Natural killer cell (primary cell): ENCODE data around the gene XIRP2. TPM values are rescaled to one million over a fixed set of nuclear protein-coding genes. Genes with fewer than 3 reads are reported as not detected.

Experiments
- ATAC-seq, 3 donors: fragments of 150-1000 bp in 2 of 3; fragments of 200-7000 bp in 1 of 3; cut with Tn5 transposase; 1 replicate in 1 of 3; 2 replicates in 2 of 3; pipeline ENCODE4 v1.10.0; 2021; ENCODE audit warnings: mild to moderate bottlenecking in 2 of 3, moderate library complexity in 2 of 3
- DNase-seq, 2 donors: peaks; one replicate each; pipeline versions ENCODE4 v3.0.0 to v3.0.0-alpha.2; 2013 to 2021; ENCODE audit warnings: mixed read lengths in 1 of 2
- H3K27ac ChIP-seq: one replicate; pipeline ENCODE4 v1.5.1; 2013; ENCODE audit warnings: mild to moderate bottlenecking, low read length
- H3K27me3 ChIP-seq: one replicate; pipeline ENCODE4 v1.6.1; 2013; ENCODE audit warnings: low read length; ENCODE audit not compliant: control insufficient read depth, insufficient read depth
- H3K36me3 ChIP-seq: one replicate; pipeline ENCODE4 v1.6.1; 2013; ENCODE audit warnings: low read length; ENCODE audit not compliant: control insufficient read depth, insufficient read depth
- H3K4me1 ChIP-seq: one replicate; pipeline ENCODE4 v1.6.1; 2013; ENCODE audit warnings: low read length; ENCODE audit not compliant: control insufficient read depth, insufficient read depth
- H3K4me3 ChIP-seq: one replicate; pipeline ENCODE4 v1.5.1; 2013; ENCODE audit warnings: low read length
- H3K9me3 ChIP-seq: one replicate; pipeline ENCODE4 v1.6.1; 2013; ENCODE audit warnings: low read length; ENCODE audit not compliant: control insufficient read depth, insufficient read depth
- H3K27ac Mint-ChIP-seq, 2 donors: one replicate each; pipeline ENCODE4 v1.8.0; 2022; ENCODE audit warnings: mild to moderate bottlenecking in 2 of 2, mixed read lengths in 2 of 2, moderate library complexity in 1 of 2
- H3K27me3 Mint-ChIP-seq, 2 donors: one replicate each; pipeline ENCODE4 v1.8.0; 2022; ENCODE audit warnings: low read depth in 2 of 2, mixed read lengths in 2 of 2
- H3K36me3 Mint-ChIP-seq: one replicate; pipeline ENCODE4 v1.8.0; 2022; ENCODE audit warnings: mixed read lengths
- H3K4me1 Mint-ChIP-seq, 2 donors: one replicate each; pipeline ENCODE4 v1.8.0; 2022; ENCODE audit warnings: mixed read lengths in 2 of 2
- H3K4me3 Mint-ChIP-seq: one replicate; pipeline ENCODE4 v1.8.0; 2022; ENCODE audit warnings: mild to moderate bottlenecking, moderate library complexity, mixed read lengths
- H3K9me3 Mint-ChIP-seq, 2 donors: one replicate each; pipeline ENCODE4 v1.8.0; 2022; ENCODE audit warnings: mixed read lengths in 2 of 2
- CTCF ChIP-seq: fragments of 200-600 bp; IDR thresholded peaks from one replicate; pipeline ENCODE4 v1.8.0; 2022; ENCODE audit warnings: antibody characterized with exemption
- WGBS: methylation state at CpG from one replicate; pipeline ENCODE4 v1.1.7; 2013; ENCODE audit warnings: missing lambda C conversion rate; ENCODE audit not compliant: insufficient coverage; 5-methylcytosine and 5-hydroxymethylcytosine counted together
- intact Hi-C: fragments of 100-400 bp; cut with micrococcal nuclease; formaldehyde crosslinking; loops from one replicate; pipeline ENCODE4 v1.14.2; 2022
- total RNA-seq, 4 donors: library from RNA; stranded (reverse); fragments of 120-200 nt in 1 of 4; gene quantifications; one replicate each; pipeline versions ENCODE4 v1.2.3 to v1.2.4, GENCODE V29; 2013 to 2022

XIRP2 gene
- total RNA-seq, 3 donors from 2014 or later (not counting 1 experiment from before 2014, with no cell fraction given), result 0.16 TPM; not detected in 2

- ATAC-seq (no peak), DNase-seq (no peak)
- no peaks in the 10 kb centered on the region for H3K36me3 Mint-ChIP-seq
- Histone ChIP-seq H3K4me3 (no peak overlapping the region), H3K27me3 (no peaks in the 10 kb centered on the region), H3K9me3 (no peaks in the 10 kb centered on the region), H3K27ac (no peak overlapping the region), H3K36me3 (no peaks in the 10 kb centered on the region), H3K4me1 (no peaks in the 10 kb centered on the region)
- no peaks in the 10 kb centered on the region for H3K27me3 Mint-ChIP-seq
- no peak overlapping the region for H3K27ac Mint-ChIP-seq
- H3K4me1 Mint-ChIP-seq, result no peaks in the 10 kb centered on the region
- no peak for TF ChIP-seq CTCF
- intact Hi-C loops, result no loop called here
- no peak overlapping the region for H3K4me3 Mint-ChIP-seq
- WGBS, result 90% methylated on average over 2 of the region's 2 CpGs
- peaks cover 6% of the 10 kb centered on the region in 2 donors for H3K9me3 Mint-ChIP-seq
Measured at GRCh38 chr2:166901336-166901735, 13.1 kb downstream of the XIRP2 start.

GRCh38 chr2:166916987-166917386, 28.7 kb downstream of the XIRP2 start:
- WGBS, result 86% methylated on average over 1 of the region's 4 CpGs
- Mint-ChIP-seq H3K36me3 (peaks cover 6% of the 10 kb centered on the region), H3K4me1 (no peaks in the 10 kb centered on the region), H3K9me3 (peaks cover 2 to 8% of the 10 kb centered on the region in 2 donors), H3K4me3 (no peak overlapping the region), H3K27ac (no peak overlapping the region), H3K27me3 (no peaks in the 10 kb centered on the region)
- Histone ChIP-seq H3K4me3 (no peak overlapping the region), H3K27ac (no peak overlapping the region), H3K36me3 (no peaks in the 10 kb centered on the region), H3K9me3 (peaks cover 5% of the 10 kb centered on the region), H3K27me3 (no peaks in the 10 kb centered on the region), H3K4me1 (no peaks in the 10 kb centered on the region)
- intact Hi-C loops, result no loop called here
- no peak for TF ChIP-seq CTCF
- ATAC-seq (no peak), DNase-seq (no peak)

DNA sequence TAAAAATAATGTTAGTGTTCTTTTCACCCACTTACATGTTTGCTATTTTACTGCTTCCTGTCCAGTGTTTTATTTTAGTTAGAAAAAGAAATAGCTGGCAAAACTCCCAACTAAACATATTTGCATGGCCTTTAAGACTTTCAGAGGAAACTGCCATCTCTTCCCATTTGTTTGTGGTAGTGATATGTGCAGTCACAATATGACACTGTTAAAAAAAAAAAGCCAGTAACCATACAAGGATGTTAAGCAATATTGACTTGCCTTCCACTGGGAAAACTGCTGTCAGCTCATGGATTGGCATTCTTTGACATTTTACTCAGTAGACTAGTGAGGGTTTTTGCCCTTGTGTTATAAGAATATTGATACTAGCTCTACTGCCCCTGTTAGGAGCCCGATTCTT, 29.1 kb downstream of the XIRP2 start:
- peaks cover 2 to 8% of the 10 kb centered on the region in 2 donors for H3K9me3 Mint-ChIP-seq
- peaks cover 6% of the 10 kb centered on the region for H3K36me3 Mint-ChIP-seq
- no peak for ATAC-seq
- H3K36me3 ChIP-seq, result no peaks in the 10 kb centered on the region
- no peak overlapping the region for H3K4me3 Mint-ChIP-seq
- no peak overlapping the region for H3K4me3 ChIP-seq
- H3K4me1 Mint-ChIP-seq, result no peaks in the 10 kb centered on the region
- H3K27me3 Mint-ChIP-seq, result no peaks in the 10 kb centered on the region
- no peak overlapping the region for H3K27ac ChIP-seq
- H3K27me3 ChIP-seq, result no peaks in the 10 kb centered on the region
- no peak for DNase-seq
- peaks cover 5% of the 10 kb centered on the region for H3K9me3 ChIP-seq
- H3K4me1 ChIP-seq, result no peaks in the 10 kb centered on the region
- WGBS, result 83% methylated on average over 1 of the region's 1 CpG
- intact Hi-C loops, result no loop called here
- no peak for TF ChIP-seq CTCF
- H3K27ac Mint-ChIP-seq, result no peak overlapping the region

DNA sequence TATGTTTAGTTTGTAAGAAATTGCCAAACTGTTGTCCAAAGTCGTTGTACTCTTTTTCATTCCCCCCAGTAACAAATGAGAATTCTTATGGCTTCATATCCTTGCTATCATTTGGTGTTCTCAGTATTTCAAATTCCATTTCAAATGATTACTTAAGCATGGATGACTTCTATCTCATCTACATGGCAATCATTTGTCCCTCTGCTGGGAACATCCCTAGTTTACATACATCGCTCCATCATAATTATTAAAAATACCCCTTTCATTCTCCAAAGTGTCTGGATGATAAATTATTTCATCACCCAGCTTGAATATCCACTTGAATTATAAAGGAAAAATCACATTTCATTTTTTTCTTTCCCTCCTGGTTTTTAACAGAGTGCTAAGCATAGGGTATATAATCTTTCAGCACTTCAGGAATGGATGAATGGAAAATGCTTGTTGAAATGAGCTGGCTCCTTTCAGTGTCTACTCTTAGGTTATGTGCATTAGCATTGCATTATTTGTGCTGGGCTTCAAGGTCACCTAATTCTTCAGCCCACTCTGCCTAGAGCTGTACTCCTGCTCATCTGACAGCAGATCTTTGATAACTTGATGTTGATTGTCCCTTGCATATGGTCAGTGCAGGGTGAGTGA, 33.1 kb downstream of the XIRP2 start:
- no peak for TF ChIP-seq CTCF
- Mint-ChIP-seq H3K36me3 (no peaks in the 10 kb centered on the region), H3K4me3 (no peak overlapping the region), H3K27me3 (no peaks in the 10 kb centered on the region), H3K9me3 (peaks cover 2 to 5% of the 10 kb centered on the region in 2 donors), H3K27ac (no peak overlapping the region), H3K4me1 (no peaks in the 10 kb centered on the region)
- Histone ChIP-seq H3K4me1 (no peaks in the 10 kb centered on the region), H3K27ac (no peak overlapping the region), H3K36me3 (no peaks in the 10 kb centered on the region), H3K4me3 (no peak overlapping the region), H3K27me3 (no peaks in the 10 kb centered on the region), H3K9me3 (peaks cover 3% of the 10 kb centered on the region)
- WGBS, result 87% methylated on average over 2 of the region's 2 CpGs
- no peak for ATAC-seq
- no peak for DNase-seq
- intact Hi-C loops, result no loop called here
